ENCODE data around the gene CA10.

The CA10 gene

DNA sequence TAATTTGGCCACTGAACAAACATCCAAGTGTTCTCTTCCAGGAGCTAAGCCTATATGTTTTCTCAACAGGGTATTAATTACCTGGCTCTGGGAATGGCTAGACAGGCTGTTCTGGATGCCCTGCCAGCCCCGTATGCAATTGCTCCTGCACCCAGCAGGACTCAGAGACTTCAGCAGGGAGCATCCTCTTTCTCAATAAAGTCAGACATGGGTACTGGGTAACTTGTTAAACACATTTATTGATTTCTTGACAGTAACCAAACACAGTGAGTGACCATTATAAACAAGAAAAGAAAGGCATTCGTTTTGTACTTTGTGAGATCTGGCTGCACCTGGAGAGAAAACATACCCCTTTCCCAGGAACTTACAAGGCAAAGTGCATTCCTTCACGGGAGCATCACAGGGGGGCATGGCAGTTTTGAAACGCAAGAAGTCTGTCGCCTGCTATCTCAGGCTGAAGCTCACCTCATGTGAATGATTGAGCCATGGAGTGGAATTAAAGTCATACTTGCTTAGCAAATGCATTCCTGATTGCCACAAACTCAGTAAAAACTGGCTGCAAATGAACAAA, 528.3 kb downstream of the CA10 start:
- no peak for DNase-seq

DNA sequence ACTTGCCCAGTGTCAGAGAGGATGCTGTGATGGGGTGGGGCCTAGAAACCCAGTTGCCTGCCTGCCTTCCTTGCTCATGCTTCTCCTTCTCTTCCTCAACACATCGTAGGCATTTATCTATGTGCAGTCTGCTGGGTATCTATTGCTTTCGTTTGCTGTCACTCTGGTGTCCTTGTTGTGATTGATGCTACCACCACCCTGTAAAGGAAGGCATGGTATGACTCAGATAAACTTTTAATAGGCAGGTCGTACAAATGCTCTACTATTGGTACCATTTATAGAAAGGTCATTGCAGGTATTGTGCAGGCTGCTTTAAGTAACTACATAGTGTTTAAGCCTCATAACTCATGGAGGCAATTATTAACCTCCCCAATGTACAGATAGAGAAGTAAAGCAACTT, 529.3 kb downstream of the CA10 start:
- no peak for DNase-seq

DNA sequence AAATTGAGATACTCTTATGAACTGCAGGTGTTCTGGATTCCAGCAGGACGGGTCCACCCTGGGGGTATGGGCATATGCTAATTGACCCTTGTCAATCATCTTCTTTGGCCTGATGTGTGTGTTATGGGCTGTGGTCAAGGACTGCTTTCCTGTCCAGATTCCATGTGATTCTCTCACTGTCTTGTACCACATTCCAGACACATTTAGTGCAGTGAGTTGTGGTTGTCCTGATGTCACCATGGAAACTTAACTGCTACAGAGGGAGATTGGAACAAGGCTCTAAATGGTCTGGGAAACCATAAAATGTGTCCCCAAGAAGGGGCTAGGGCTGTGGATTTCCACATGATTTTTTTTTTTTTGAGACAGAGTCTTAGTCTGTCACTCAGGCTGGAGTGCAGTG, 530.7 kb downstream of the CA10 start:
- DNase-seq = no peak

DNA sequence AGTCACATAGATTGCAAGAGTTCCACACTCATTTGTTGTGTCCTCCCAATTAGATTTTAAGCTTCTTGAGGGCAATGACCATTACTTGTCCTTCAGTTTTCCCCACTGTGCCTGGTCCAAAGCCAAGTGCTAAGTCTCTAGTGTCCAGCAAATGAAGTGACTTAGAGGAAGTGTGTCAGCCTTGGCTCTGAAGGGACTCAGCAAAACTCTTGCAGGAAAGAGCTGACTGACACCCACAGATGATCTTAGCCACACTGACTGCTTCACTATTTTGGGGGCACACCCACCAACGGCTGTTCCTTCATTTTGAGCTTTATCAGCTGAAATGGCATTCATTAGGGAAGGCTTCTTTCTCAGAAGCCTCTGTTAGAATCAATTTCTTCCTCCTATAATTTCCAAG, 540.0 kb downstream of the CA10 start:
- no peak for DNase-seq

DNA sequence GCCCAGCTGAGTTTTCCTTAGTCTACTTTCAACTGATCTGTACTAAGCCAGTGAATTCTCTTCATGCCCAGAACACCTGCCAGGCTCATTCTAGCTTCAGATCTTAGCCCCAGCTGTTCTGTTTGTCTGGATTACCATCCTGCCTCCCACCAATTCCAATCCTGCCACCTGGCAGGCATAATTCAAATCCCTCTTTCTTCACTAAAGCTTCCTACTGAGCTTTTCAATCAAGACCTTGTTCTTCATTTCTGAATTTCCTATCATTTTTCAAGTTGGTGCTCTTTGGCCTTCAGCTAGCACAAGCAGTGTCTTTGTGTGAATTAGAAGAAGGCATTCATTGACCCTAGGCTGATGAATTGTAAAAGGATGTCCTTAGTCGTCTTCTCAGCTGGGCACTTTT, 540.5 kb downstream of the CA10 start:
- DNase-seq = no peak

DNA sequence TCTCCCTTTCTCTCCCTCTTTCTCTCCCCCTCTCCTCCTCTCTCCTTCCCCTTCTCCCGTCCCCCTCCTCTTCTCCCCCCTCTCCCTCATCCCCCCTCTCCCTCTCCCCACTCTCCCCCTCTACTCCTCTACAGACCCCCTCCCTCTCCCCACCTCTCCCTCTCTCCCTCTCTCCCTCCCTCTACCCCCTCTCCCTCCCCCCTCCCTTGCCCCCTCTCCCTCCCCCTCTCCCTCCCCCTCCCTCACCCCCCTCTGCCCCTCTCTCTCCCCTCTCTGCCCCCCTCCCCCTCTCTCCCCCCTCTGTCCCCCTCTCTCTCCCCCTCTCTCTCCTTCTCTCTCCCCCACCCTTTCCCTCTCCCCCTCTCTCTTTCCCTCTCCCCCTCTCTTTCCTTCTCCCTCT, 545.3 kb downstream of the CA10 start:
- DNase-seq = no peak

DNA sequence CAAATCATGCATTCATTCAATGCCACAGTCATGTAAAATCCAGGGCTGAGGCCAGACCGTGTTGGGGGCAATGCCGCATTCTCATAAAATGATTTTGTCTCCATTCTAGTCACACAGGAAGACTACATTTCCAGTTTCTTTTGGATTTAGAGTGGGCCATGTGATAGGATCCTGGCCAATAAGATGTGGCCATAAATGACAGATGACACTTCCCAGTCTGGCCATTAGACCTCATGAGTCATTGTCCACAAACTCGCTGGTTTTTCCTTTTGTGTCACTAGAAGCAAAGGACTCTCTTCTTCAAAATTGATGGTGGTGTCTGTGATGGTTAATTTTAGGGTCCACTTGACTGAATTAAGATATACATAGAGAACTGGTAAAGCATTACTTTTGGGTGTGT, 545.8 kb downstream of the CA10 start:
- DNase-seq = no peak

DNA sequence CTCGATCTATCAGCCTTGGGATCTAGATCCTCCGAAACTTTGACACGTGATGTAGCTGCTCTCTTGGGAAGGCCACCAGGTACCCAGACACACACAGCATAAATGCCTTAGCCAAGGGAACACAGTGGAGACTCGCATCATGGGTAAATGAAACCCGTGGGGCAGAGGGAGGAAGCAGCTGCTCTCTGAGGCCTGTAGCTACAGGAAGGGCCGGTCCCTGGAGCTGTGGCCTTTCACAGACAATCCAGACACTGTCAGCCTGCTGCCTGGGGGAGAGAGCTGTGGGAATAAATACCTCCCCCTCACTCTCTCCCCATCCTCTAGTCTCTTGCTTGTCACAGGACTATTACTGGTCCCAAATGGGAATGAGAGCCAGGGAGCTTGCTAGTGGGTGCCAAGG, 546.9 kb downstream of the CA10 start:
- DNase-seq = no peak

DNA sequence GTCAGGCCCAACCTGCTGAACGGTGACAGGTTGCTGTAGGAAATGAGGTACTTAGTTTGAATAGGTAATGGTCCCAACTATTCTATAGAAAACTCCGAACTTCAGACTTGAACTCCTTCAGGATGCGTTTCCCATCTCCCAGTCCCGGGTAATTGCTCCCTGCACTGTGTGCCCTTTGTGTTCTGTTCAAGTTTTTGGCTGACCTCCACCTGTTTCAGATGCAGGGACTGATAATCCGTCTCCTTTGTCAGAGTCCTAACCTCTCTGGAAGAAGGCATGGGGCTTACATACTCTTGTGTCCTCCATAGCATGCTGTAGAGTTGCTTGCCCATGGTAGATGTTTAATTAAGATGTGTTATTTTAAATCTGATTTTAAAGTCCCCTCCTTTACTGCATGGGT, 547.7 kb downstream of the CA10 start:
- DNase-seq = no peak

DNA sequence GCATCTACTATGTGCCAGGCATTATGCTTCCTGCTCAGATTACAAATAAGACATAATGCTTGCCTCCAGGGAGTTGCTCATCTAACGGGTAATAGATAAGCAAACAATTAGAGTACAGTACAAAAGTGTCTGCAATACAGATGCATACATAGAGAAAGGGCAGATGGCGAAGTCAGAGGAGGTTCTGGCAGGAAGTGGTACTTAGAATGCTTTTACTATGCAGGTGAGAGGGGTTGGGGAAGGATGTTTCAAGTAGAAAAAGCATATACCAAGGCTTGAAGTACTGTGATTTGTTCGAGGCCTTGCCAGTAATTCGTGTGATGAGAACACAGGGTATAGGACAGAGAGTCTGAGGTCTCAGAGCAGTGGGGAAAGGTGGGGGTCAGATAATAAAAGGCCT, 548.4 kb downstream of the CA10 start:
- DNase-seq = no peak

DNA sequence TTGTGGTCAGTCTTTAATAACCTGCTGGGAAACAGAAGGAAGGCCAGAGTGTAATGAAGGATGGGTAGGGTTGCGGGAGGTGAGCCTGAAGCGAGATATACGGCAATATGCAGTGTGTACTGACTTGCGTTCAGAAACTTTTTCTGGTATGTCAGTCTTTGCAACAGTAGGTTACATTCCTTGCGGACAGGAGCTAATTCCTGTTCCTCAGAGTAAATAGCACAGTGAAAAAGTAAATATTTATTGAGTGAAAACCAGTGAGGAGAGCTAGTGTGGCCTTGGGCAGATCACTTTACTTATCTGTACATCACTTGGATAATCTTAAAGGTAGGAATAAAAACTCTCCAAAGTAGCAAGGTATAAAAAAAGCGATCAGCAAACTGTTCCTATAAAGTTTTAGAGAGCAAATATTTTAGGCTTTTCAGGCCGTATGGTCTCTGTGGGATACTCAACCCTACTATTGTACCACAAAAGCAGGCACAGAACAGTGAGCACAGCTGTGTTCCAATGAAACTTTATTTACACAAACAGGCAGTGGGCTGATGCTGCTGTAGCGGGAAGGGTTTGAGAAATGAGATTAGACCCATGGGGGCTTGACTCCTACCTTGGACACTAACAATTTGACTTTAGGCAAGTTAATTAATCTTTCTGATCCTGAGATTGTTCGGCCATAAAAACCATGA, 550.1 kb downstream of the CA10 start:
- DNase-seq = no peak

DNA sequence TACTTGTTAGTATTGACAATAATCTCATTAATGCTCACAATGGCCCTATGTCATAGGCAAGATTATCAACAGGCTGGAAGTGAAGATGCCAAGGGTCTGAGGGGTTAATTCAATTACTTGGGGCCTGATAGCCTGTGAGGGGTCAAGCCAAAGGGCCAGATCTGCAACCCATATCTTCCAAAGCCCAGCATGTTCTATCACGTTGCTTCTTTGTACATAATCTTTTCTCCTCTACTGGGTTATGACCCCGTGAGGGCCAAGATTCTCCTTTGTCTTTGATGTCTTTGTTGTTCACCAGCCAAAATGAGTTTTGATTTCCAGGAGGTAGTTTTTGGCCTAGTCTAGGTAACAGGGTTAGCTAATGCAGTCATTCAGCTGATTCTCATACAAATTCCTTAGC, 551.0 kb downstream of the CA10 start:
- no peak for DNase-seq

DNA sequence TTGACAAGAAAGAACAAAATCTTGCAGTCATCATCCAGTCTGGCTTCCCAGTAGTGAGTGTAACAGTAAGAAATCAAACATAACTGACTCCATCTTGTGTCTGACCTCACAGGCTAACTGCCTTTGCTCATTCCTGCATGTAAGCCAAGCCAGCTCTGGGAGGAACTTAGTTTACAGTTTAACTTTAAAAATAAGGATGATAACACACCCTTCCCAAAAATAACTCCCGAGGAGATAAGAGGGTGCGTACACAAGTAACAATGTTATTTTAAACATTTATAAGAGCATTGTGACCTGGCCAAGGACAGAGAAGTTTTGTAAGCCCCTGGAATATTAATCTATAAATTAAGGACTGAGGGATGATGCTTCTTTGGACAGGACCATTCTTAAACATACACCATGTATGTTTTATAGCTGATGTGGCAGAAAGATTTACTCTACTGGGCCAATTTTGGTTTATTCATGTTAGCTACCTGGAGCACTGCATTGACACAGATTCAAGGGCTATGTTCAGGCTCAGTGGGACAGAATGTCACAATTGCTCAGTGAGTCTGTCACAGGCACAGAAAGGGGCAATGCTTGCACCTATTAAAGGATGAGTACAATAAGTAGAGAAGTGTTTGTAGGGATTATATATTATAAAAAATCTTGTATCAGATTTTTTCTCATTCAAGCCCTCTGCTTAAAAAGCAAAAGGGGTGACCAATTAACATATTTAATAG, 554.1 kb downstream of the CA10 start:
- no peak for DNase-seq

DNA sequence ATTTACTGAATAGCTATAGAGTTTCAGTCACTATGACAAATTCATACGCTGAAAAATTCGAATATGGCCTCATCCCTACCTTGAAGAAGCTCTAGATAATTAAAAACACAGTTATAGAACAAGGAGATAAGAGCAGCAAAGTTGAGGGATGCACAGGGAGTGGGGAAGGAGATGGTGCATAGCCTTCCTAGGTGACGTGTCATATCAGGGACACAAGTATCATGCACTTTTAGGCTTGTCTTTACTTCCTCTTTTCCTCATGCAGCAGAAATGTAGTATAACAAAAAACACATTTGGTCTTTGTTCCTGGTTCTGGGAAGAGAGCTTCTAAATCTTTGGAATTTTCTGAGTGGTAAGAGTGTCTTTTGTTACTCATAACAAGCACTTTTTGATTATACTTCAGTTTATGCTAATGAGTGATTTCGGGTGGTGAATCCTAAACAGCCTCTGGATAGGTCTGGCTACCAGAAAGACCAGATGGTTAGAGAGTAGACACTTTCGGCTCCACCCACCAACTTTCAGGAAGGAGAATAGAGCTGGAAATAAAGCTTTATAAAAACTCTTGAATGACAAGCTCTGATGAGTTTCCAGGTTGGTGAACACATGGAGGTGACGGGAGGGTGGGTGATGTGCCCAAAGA, 556.8 kb downstream of the CA10 start:
- DNase-seq = no peak

DNA sequence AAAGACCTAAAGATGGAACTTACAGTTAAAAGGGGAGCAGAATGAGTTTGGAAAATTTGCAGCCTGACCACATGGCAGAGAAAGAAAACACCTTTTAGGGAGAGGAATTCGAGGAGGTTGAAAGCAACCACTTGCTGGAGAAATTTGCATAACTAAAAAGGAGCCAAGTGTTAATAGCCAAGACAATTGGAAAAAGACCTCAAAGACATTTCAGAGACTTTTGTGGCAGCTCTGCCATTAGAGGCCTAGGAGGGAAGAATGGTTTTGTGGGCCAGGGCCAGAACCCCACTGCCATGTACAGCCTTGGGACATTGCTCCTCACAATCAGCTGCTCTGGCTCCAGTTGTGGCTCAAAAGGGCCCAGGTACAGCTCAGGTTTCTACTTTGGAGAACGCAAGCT, 559.7 kb downstream of the CA10 start:
- no peak for DNase-seq

DNA sequence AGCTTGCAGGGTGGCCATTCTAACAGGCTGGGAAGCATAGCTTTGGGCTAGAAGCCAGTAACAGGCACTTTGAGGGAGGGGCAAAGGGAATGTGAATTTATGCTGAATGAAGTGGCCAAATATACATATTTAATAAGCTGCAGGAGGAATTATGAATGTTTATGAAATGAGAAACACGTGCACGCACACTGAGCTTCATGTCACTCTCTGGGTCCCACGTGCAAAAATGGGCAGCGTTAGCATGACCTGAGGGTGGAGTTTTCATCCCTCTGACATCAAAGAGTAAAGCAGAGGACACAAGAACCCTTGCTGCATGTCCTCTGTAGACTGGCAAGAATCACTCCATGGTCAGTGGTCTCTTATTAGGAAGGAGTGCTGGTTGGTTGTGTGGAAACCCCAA, 561.2 kb downstream of the CA10 start:
- DNase-seq = no peak

DNA sequence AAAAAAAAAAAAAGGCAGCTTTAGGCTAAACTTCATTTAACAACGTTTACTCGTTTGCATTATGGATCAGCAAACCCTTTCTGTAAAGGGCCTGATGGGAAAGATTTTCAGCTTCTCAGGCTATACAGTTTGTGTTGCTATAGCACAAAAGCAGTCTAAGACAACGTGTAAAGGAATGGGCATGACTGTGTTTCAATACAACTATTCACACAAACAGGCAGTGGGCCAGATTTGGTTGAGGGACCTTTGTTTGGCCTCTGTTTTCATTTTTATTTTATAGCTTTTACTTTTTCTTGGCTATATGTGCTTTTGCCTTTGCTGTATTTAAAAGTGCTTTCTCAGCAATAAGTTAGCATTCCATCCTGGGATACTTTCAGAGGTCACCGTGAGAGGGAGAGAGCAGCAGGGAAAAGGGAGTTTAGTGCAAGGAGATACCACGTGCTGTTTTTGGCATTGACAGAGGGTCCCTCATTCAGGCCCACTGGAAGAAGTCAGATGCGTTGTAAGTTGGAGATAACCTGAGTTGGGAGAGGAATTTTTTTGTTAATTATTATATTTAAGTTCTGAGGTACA, 562.6 kb downstream of the CA10 start:
- no peak for DNase-seq

DNA sequence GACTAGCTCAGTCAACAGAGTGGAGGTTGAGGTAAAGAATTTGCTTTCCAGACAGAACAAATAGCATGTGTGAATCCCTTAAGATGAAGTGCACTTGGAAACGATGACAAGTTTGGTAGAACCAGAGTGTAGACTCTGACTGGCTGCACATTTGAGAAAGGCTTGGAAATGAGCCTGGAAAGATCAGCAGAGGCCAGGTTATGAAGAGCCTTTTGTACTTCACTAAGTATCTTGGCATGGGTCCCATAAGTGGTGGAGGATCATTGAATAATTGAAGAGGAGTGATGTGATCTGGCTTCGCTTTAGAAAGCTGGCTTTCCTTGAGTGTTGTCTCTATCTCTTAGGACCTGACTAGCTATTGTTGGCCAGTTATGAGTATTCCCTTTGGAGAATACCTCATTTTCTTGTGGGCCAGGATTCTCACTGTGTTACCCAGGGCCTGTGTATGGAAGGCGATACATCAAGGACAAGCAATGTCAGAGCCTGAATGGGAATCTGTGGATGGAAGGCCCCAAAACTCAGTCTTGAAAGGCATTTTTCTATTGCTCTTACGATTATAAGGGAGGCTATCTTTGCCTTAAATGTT, 568.4 kb downstream of the CA10 start:
- no peak for DNase-seq

DNA sequence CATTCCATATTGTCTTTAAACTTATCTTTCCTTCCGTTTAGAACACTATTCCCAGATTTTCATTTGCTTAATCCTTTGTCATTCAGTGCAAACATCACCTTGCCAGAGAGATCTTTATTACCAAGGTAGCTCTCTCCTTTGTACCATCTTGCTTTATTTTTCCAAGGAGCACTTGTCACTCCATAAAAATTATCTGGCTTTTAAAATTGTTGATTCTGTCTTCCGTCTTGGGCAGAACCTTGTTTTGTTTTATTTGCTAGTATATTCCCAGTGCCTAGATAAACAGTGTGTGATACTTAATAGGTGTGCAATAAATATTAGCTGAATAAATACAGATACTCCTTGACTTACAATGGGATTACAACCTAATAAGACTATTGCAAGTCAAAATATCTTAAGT, 570.5 kb downstream of the CA10 start:
- DNase-seq = no peak

DNA sequence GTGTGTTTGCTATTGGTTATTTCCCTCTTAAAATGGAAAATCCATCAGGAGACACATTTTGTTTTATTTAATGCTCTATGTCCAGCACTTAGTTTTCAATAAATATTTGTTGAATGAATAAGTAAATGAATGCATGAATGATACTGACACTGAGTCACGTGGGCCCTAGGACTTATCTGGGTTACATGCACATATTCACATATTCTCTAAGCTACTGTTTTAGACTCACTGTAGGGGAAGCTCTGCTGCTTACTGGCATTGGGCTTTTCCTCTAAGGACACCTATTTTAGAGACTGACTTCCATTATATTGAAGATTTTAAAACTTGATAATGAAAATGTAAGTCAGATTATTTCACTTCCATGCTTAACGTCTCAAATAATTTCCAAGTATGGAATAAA, 571.0 kb downstream of the CA10 start:
- DNase-seq = no peak

DNA sequence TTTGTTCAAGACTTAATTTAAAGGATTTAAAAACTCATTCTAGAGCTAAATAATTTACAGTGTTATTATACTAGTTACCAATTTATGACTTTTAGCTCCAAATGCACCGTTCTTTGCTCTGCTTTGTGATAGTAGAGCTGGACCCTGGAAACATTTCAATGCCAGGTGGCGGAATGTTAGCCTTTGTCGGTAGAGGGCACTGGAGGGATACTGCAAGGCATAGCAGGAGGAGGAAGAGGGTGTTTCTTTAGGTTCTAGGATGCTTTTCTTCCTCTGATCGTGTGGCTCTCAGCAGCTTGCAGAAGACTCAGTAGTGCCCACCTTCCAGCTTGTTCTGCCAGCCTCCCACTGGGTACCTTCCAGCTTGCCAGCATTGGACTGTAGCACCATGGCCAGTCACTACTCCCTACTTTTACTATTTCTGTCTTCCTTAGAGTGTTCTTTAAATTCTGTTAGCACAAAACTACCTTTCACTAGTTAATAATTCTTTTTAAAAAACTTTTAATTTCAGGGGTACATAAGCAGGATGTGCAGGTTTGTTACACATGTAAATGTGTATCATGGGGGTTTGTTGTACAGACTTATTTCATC, 572.9 kb downstream of the CA10 start:
- DNase-seq = no peak

DNA sequence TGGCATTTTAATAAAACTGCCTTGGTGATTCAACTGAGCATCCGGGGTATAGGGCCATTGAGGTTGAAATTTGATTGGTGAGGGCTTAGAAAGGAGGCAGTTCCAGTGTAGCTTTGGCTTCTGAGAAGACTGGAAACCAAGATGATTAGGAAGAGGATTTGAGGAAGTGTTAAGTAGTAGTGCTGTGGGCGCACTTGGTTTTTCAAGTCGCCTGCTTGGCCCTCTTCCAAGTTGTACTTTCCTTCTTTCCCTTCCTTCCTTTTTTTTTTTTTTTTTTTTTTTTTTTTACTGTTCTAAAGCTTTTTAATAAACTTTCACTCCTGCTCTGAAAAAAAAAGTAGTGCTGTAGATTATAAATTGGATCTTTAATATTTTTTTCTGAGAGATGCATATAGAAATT, 577.6 kb downstream of the CA10 start:
- DNase-seq = no peak
